Hippocampal formation (tissue), 2 donors: Measurements from ENCODE around the gene C3orf18.

ENCODE experiments used
- DNase-seq, 2 donors: peaks; one replicate each; lab custom pipeline; 2025; lab: John Stamatoyannopoulos, UW

The C3orf18 gene

DNA sequence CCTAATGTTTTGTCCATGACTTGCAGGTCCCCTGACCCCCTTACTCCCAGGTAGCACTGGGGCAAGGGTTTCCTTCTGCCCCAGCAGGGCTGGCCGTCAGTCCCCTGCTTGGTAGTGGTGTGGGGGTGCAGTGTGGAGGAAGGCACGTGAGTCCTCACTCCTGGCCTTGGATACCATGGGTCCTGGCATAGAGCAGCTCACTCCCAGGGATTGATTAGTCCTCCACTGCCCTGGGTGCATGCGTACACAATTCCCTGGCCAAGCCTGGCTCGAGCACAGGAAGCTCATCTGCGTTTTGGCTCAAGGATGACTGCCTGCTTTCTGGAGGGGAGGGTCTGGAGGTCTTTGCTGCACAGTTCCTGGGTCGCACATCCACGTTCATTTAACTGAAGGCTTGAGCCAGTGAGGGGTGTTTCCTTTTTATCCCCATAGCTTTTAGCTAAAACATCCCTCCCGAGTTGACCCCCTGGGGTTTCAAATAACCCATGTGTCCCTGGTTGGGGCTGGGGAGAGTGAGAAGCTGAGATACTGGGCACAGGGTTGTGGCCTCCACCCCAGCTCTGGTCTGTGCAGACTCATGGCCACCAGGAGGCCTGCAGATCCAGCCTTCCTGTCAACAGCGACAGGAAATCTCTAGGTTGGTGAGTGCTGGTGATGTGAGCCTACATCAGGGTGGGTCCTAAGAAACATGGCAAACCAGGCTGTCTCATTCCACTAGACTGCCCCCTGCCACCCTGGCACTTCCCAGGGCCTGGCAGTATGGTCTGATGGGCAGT is 13.3 kb upstream of the C3orf18 start:
- no peak for DNase-seq

DNA sequence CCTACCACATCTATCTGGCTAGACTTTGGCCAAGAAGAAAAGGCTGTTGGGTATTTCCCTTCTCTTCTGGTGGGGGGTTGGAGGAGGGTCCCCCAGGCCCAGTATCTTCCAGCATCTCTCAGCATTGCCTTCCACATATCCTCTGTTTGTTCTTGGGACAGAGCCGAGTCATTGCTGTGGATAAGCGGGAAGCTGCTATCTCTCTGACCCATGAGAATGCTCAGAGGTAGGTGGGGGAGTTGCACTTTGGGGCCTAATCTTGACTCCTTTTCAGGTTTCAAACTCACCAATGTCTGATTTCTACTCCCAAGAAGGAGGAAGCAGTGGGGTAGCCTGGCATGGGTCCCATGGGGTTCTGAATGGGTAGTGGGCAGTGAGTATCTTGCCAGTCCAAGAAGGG is 9.8 kb upstream of the C3orf18 start:
- no peak for DNase-seq

DNA sequence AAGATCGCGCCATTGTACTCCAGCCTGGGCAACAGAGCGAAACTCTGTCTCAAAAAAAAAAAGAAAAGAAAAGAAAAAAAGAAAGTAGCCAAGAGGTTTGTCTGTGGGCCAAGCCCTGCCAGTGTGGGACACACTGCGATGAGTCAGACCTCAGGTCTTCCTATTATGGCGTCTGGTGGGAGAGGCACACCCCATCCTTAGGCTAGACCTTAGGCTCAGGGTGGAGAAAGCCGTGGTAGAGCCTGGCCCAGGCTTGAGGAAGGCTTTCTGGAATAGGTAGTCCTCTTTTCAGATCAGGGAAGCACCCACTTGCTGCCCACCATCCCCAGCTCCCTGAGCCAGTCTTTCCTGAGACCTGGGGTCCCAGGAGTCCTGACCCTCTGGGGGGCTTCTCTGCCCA is 7.8 kb upstream of the C3orf18 start:
- no peak for DNase-seq

DNA sequence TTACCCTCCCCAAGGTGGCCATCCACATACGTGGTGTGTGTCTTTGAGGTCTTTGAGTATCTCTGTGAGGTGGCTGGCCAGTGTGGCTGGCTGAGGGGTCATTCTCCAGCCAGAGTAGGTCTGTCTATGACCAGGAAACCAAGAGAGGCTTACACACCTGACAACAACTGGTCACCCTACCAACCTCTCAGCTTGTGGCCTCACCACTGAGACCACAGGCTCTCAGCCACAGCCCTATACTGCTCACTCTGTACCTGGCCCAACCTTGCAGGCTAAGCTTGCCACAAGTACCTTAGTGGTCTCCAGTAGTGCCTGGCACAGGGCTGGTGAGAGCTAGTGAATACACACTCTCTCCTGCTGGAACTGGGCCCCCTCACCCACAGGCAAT is 6.9 kb upstream of the C3orf18 start:
- DNase-seq, result no peak

DNA sequence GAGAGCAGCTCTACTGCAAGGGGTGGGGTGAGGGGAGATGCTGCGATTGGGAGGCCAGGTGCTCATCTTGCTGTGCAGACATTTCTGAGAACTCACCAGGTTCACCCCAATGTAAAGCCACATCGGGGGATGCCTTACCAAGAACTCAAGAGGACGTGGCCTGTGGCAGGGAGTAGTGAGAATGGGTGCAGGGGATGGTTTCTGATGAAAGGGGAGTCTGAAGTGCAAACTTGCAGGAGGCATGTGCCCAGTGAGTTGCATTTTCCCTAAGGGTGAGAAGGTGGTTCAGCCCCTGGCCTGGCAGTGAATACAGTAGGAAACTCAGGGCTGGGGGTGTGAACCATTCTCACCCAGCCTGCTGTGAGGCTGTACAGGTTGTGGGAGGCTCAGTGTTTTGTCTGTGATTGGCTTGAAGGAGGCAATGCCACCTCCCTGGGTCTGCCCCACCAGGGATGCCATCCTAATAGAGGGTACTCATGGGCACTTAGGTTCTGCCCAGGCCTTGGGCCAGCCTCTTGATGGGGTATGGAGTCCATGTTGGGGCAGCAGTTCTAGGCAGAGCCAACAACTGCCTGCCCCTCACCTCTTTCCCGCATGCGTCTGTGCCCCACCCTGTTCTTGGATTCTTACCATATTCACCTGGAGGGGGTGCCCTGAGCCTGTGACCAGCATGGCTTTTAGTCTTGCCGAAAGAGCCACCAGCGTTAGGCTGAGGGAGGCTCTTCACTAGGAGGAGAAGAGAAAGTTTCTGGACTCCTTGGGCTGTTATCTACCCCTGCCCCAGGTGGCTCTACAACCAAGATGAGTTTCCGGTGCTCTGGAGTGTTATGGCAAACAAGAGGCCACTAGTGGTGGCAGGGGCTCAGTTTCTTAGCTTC is 6.3 kb upstream of the C3orf18 start:
- no peak for DNase-seq

DNA sequence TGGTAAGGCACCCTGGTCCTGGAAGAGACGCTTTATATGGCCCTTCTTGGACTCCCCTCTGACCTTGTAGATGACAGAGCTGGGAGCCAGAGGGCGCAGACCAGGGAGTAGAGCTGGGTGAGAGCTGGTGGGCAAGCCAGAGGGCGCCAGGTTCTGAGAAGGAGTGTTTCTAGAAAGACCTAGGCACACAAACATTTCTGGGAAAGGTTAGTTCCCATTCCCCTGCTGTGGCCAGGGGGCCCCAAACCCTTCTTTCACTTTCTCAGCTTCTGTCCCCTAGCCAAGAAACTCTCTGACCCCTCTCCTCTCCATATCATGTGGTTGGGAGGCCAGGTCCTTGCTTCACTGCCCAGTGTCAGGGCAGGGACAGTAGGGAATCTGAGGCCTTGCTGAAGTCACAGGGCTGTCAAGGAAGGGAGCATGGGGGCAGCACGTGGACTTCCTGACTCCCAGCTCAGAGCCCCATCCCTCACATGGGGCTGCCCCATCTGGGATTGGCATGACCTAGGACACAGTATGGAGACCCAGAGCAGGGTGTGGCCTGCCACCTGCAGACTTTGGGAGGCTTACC is 5.3 kb upstream of the C3orf18 start:
- no peak for DNase-seq

DNA sequence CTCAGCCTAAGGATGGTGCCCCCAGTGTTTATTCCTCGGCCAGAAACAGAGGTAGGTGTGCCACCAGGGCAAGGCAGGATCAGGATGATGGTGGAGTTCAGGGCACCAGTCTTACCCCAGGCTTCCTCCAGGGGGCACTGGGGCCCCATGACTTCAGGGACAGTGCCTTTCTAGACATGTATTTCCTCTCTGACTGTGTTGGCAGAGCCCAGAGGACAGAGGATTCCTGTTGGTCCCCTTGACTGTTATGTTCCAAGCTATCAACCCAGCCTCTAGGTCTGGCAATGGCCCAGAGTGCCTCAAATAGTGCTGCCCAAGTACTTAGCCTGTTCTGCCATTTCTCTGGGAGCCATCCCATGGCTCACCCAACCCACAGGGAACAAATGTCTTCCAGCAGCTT is 4.6 kb upstream of the C3orf18 start:
- peak; percentile 35 to 44 for DNase-seq

DNA sequence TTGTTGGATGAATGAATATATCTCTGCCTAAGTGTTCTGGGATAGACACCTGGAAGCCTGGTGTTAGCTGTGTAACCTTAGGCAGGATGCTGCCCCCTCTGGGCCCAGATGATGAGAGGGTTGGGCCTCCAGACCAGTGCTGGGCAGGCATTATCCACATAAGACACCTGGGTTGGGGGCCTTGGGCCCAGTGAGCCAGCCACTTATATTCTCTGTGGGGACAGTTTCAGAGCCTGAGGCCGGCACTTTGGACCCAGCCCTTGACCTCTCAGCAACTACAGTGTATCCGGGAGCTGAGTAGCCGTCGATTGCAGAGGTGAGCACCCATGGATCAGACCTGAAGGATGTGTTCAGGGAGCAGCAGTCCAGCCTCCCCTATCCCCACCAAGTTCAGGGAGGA is 3.9 kb upstream of the C3orf18 start:
- no peak for DNase-seq

DNA sequence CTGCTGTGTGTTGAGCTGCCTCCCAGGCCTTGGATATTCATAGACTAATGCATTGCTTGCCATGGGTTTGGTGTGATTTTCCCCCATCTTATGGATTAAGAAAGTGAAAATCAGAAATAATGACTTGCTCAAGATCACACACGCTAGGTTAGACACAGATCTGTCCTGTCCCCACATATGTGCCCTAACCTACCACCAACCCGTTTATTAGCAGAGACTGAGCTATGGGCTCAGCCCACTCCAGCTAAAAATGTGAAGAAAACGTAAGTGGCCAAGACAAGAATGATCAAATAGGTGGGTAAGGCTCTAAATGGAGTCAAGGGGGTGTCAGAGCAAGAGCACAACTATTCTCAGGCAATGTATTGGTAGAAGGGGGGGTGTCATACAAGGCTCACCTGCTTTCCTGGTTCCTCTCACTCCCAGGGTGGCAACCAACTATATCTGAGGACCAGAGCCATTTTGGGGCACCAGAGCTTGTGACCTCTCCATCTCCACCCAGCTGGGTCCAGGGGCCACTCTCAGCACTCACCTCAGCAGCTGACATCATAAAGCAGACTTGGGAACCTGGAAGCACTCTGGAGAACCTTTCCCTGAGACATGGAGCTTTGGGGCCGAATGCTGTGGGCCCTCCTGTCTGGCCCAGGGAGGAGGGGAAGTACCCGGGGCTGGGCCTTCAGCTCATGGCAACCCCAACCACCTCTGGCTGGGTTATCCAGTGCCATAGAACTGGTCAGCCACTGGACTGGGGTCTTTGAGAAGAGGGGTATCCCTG is 3.1 kb upstream of the C3orf18 start:
- no peak for DNase-seq

DNA sequence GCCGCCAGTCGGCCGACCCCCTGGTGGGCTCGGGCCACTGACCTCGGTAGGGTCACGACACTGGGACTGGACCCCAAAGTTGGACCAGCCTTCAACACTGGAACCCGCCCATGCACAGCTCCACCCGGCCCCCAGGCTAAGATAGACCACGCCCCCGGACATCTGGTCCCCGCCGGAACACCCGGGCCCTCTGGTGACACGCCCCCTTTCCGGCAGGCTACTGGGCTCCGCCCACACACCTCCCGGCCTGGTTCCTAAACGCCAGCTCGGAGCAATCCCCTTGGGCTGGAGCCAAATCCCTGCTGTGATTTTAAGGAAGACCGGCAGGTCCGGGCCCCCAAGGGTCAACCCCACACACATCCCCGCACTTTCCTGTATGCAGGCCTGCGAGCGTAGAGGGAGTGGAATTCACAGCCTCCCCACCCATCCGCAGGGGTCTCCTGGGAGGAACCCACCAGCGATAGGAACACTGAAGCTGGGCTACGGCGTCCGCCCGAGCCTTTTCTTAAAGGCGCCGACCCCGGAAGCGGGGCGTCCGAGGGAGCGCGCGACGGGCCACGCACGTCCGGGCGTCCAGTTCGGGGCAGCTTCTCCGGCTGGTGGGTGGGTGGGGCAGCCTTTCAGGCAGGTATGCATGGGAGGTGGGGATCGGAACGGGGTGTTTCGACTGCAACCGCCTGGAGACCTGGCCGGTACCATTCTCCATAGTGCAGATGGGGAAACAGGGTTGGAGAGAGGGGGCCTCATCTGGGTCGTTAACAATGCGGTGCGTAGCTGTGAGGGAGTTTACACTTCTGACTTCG is 1.6 kb upstream of the C3orf18 start, which contains the start of gene HEMK1:
HEMK1 (plus strand) TSS at position 576 of the 803 bp plus-strand sequence. CDS start 1,583 bp downstream, outside the sequence.
- peak; percentile 90 to 97 for DNase-seq

DNA sequence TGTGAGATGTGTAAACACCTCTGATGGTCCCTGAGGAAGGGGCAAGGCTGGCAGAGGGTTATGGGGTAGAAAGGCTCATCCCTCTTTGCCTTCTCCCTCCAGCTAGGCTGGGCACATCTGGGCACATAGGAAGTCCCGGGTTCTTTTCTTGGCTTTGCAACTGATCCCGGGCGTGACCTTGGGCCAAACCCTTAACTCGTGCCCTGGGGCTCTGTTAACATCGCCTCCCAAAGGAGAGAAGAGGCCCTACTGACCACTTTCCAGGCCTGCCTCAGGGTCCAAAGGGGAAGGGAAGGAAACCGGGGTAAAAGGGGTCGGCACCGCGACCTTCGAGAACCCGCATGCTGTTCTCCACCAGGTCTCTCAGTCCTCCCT is 549 bp downstream of the C3orf18 start:
- no peak for DNase-seq

DNA sequence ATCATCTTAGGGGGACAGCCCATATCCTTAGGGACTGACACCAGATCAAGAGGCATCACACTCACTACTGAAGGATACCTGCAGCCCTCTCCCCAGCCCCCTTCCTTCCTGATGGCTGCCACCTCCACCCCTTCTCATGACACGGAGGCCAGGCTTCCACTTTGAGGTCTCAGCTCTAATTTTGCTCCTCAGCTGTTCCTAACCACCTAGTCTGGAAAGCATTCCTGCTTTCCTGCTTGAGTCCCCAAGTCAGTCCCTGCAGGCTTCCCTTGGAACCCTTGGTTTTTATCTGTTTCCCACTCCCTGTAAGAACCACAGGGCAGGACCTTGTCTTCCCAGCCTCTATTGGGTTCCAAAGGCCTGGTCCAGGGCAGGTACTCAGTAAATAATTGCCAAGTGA is 3.2 kb downstream of the C3orf18 start:
- DNase-seq, result no peak

DNA sequence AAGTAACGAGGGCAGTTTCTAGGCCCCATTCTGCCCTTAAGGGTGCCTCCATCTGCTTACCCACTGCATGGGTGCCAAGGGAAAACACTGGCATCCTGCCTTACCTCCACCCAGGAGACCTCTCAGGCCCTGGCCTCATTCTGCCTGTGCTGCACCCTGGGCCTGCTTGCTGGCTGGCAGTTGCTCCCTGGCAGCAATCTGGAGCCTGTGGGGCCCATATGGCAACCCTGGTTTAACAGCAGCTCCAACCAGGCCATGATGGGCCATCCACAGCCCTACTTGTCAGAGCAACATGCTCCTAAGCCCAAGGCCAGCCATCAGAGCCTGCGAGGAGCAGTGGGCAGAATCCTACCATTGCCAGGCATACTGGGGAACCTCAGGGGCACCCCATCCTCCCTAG is 3.7 kb downstream of the C3orf18 start:
- DNase-seq, result no peak

DNA sequence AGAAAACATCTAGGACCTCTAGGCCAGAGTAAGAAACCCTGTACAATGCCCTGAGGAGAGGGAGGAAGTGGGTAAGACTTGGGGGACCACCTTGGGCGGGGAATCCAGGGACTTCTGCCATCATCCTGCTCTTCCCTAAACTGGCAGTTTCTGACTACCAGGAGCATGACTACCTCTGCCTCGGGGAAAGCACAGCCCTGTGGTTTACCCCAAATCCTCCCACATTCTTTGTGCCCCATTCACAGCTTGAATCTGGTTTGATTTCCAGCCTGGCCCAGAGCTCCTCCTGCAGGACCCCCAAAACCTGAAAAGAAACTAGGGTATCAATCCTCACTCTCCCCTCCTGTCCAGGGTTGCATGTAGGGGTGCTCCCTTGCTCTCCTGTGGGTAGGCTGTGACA is 4.7 kb downstream of the C3orf18 start:
- no peak for DNase-seq

DNA sequence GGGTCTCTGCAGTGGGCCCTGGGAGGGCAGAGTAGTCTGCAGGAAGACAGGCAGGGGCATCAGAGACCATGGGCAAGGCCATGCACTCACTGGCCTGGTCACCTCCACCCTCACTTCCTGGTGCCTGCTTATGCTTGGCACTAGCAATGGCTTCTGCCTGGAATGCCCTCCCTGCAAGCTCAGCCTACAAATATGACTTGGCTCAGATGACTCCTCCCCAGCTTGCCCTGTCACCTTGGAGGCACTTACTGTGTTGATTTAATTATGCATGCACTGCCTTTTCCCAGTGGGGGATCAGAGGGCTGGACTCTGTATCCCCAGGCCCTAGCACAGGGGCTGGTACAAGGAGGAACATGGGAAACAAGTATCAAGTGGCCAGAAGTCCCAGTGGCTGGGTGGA is 7.8 kb downstream of the C3orf18 start:
- DNase-seq, result no peak

DNA sequence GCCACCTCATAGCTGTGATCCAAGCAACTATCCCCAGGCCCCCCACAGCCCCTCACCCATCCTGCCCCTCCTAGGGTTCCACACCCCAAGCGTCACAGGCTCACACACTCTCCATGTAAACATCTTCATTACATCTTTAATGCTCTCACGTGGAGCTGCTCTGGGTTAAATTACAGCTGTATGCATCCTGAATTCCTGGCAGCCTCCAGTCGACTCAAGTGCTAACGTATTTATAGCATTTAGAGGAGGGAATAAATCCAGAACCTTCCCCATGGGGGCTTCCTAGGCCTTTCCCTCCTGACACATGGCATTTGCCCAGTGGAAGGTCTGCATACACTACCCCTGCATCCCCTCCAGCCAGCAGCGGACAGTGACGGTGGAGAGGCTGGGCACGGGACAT is 9.6 kb downstream of the C3orf18 start:
- DNase-seq, result no peak

DNA sequence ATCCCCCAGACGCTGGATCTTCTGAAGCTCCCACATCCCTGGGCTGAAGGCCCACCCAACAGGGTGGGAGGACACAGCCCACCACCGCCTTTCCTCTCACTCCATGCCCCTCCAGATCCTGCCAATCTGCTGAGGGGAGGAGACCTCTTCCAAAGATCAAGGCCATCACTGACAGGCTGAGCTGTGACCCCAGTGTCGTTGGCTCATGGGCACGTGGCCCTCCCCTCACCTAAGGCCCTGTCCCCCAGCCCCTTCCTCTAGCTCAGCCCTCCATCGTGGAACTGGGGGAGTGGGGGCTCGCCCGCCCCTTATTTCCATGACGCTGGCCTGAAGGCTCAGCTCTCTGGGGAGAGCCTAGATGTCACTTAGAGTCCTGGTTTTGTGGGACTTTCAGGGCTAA is 10.4 kb downstream of the C3orf18 start:
- DNase-seq, result no peak

DNA sequence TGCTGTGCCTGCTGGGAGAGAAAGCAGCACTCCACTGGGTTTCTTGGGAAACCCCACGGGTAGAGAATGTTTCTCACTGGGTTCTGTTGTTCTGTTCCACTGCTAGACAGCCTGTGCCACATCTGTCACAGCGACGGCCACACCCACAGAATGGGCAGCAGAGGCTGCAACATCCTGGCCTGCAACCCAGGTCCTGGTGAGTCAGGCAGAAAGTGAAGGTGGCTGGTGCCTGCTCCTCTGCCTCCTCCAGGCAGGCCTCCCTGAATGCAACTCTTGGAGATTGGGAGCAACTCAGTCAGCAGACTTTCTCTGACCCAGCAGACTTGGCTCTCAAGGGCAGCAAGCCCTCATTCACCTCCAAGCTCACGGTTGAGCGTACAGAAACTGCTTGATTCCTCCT is 13.0 kb downstream of the C3orf18 start:
- no peak for DNase-seq

DNA sequence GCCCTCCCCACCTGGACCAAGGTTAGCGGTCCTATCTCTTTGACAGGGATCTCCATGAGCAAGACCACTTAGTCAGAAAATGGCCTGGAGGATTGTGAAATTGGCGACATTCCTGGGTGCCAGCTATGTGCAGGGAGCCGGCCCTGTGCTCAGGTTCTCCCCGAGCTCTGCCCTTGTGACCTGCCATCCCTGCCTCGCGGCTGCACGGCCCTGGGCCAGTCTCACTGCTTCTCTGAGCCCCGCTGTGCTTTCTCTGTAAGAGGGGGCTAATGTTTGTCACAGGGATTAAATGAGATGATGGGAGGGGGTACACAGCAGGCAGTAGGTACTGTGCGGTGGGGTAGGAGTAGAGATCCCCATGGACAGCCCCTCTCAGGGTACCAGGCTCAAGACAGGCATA is 14.9 kb downstream of the C3orf18 start:
- DNase-seq, result no peak

DNA sequence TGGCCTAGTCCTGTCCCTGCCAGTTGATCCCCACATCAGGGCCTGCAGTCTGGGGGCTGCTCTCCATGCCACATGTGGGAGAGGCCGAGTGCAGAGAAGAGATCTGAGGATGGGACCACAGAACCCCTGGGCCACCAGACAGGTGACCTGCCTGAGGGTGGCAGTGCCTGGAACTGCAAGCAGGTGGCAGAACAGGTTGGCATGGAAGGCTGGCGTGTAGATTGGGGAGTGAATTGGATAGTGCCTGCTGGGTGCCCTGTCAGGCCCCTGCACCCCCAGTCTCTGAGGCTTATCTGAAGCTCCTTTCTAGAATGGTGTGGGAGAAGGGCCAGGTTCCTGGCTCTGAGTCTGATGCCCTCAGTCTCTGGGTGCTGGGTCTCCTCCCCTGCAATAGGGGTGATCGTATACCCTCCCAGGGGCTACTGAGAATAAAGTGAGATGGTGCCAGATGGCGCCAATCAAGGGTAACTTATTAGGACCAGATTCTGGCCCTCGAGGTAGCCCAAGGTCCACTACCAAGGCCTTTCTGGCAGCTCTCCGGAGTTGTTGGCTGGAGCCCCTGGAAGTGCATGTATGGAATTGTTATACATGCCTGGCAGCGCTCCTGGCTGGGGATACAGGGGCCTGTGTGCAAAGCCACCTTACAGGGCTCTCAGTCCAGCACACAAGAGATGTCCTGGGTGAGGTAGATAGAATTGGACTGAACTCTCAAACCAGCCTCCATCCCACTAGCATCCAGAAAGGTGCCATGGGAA is 15.7 kb downstream of the C3orf18 start:
- no peak for DNase-seq
